Panc1 (cell line): ENCODE results near the gene ADRB1.

Experiments
- CTCF ChIP-seq: fragments of 450-650 bp; IDR thresholded peaks from 2 replicates; pipeline ENCODE4 v1.5.1; 2017; ENCODE audit warnings: mild to moderate bottlenecking
- POLR2AphosphoS5 ChIP-seq: IDR thresholded peaks from 2 replicates; pipeline ENCODE4 v1.6.1; 2012; ENCODE audit warnings: mild to moderate bottlenecking, low read depth, low read length, moderate library complexity
- TF ChIP-seq, protein P1 (sequence below), 2 experiments: IDR thresholded peaks; 2 replicates each; pipeline ENCODE4 v1.6.1; 2011 to 2012; ENCODE audit warnings: low read depth in 2 of 2, control low read depth in 1 of 2, low read length in 1 of 2, mild to moderate bottlenecking in 1 of 2, moderate library complexity in 1 of 2; ENCODE audit not compliant: insufficient read depth in 1 of 2

GRCh38 chr10:114041166-114041565 lies 2.5 kb upstream of the ADRB1 start:
- TF ChIP-seq CTCF (no peak), POLR2AphosphoS5 (no peak)
- TF ChIP-seq, protein P1, sequence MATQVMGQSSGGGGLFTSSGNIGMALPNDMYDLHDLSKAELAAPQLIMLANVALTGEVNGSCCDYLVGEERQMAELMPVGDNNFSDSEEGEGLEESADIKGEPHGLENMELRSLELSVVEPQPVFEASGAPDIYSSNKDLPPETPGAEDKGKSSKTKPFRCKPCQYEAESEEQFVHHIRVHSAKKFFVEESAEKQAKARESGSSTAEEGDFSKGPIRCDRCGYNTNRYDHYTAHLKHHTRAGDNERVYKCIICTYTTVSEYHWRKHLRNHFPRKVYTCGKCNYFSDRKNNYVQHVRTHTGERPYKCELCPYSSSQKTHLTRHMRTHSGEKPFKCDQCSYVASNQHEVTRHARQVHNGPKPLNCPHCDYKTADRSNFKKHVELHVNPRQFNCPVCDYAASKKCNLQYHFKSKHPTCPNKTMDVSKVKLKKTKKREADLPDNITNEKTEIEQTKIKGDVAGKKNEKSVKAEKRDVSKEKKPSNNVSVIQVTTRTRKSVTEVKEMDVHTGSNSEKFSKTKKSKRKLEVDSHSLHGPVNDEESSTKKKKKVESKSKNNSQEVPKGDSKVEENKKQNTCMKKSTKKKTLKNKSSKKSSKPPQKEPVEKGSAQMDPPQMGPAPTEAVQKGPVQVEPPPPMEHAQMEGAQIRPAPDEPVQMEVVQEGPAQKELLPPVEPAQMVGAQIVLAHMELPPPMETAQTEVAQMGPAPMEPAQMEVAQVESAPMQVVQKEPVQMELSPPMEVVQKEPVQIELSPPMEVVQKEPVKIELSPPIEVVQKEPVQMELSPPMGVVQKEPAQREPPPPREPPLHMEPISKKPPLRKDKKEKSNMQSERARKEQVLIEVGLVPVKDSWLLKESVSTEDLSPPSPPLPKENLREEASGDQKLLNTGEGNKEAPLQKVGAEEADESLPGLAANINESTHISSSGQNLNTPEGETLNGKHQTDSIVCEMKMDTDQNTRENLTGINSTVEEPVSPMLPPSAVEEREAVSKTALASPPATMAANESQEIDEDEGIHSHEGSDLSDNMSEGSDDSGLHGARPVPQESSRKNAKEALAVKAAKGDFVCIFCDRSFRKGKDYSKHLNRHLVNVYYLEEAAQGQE (IDR thresholded peaks at IDR 0.05; ENCODE audit: insufficient read depth in 1 of 2, low read depth in 2 of 2, low read length in 1 of 2) = no peak
